Astrocyte (in vitro differentiated cells and primary cell): ENCODE results near the gene SYDE1.

Source experiments
- EZH2 ChIP-seq: IDR thresholded peaks from 2 replicates; pipeline ENCODE4 v1.6.1; 2012; ENCODE audit warnings: mild to moderate bottlenecking, low read length, inconsistent platforms; ENCODE audit not compliant: insufficient read depth
- TF ChIP-seq, protein P1 (sequence below): IDR thresholded peaks from 2 replicates; pipeline ENCODE4 v1.5.1; 2011; ENCODE audit warnings: low read depth, mild to moderate bottlenecking, inconsistent platforms, low read length, moderate library complexity; ENCODE audit not compliant: insufficient read depth

GRCh38 chr19:15109768-15110417 lies 2.7 kb downstream of the SYDE1 start:
- no peak for TF ChIP-seq EZH2
- TF ChIP-seq, protein P1, sequence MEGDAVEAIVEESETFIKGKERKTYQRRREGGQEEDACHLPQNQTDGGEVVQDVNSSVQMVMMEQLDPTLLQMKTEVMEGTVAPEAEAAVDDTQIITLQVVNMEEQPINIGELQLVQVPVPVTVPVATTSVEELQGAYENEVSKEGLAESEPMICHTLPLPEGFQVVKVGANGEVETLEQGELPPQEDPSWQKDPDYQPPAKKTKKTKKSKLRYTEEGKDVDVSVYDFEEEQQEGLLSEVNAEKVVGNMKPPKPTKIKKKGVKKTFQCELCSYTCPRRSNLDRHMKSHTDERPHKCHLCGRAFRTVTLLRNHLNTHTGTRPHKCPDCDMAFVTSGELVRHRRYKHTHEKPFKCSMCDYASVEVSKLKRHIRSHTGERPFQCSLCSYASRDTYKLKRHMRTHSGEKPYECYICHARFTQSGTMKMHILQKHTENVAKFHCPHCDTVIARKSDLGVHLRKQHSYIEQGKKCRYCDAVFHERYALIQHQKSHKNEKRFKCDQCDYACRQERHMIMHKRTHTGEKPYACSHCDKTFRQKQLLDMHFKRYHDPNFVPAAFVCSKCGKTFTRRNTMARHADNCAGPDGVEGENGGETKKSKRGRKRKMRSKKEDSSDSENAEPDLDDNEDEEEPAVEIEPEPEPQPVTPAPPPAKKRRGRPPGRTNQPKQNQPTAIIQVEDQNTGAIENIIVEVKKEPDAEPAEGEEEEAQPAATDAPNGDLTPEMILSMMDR, result no peak
